A549 (cell line): ENCODE measurements around the gene KRTAP12-4.

ENCODE experiments used
- CTCF ChIP-seq: fragments of >200 bp; sonication (Bioruptor Twin); formaldehyde crosslinking; IDR thresholded peaks from 3 replicates; pipeline ENCODE4 v1.5.1; 2016
- ESRRA ChIP-seq: fragments of 150-350 bp; IDR thresholded peaks from 2 replicates; pipeline ENCODE4 v1.6.1; 2014; ENCODE audit warnings: mild to moderate bottlenecking, low read length, borderline replicate concordance
- HMGXB4 ChIP-seq: fragments of 250-450 bp; sonication (Bioruptor Pico); IDR thresholded peaks from 2 replicates; pipeline ENCODE4 v1.5.0; 2021; ENCODE audit warnings: mild to moderate bottlenecking, moderate library complexity, borderline replicate concordance
- MAX ChIP-seq: IDR thresholded peaks from 2 replicates; pipeline ENCODE4 v1.6.1; 2012
- PHF8 ChIP-seq: fragments of 200-600 bp; sonication (generic); IDR thresholded peaks from 2 replicates; pipeline ENCODE4 v1.6.1; 2016; ENCODE audit warnings: low read depth, mild to moderate bottlenecking, antibody characterized with exemption, moderate library complexity, borderline replicate concordance
- RFX5 ChIP-seq: fragments of 450-650 bp; IDR thresholded peaks from 2 replicates; pipeline ENCODE4 v1.7.1; 2014; ENCODE audit warnings: antibody characterized with exemption, mild to moderate bottlenecking, moderate library complexity

GRCh38 chr21:44637018-44637850 lies 17.2 kb downstream of the KRTAP12-4 start, which contains the start of gene KRTAP10-10:
- TF ChIP-seq ESRRA: no peak
- TF ChIP-seq HMGXB4 (CRISPR knock-in tag): no peak
- no peak for TF ChIP-seq CTCF
- no peak for TF ChIP-seq PHF8
- no peak for TF ChIP-seq MAX
- no peak for TF ChIP-seq RFX5
